Fibroblast of lung (primary cell): ENCODE results near the gene EEF2. TPM values are rescaled to one million over a fixed set of nuclear protein-coding genes. Genes with fewer than 3 reads are reported as not detected.
"Not testable (repeated sequence)": the region's sequence is repeated elsewhere in the genome, so short reads cannot be mapped to it uniquely, and the experiment has no call there.

Experiments used
- DNase-seq, 2 donors: peaks; one replicate each; pipeline versions ENCODE4 v3.0.0 to v3.0.0-alpha.2; 2010; ENCODE audit warnings: low read depth in 2 of 2
- H2AFZ ChIP-seq: 2 replicates; pipeline ENCODE4 v1.5.1; 2012; ENCODE audit warnings: low read length, control low read depth, inconsistent platforms
- H3K27ac ChIP-seq: 2 replicates; pipeline ENCODE4 v1.5.1; 2011; ENCODE audit warnings: low read length, control low read depth; ENCODE audit not compliant: insufficient read depth
- H3K27me3 ChIP-seq: 2 replicates; pipeline ENCODE4 v1.5.1; 2011; ENCODE audit warnings: mild to moderate bottlenecking, low read length; ENCODE audit not compliant: control insufficient read depth, insufficient read depth
- H3K36me3 ChIP-seq: 2 replicates; pipeline ENCODE4 v1.5.1; 2011; ENCODE audit warnings: low read length; ENCODE audit not compliant: control insufficient read depth, insufficient read depth
- H3K4me1 ChIP-seq: 2 replicates; pipeline ENCODE4 v1.5.1; 2011; ENCODE audit warnings: low read length; ENCODE audit not compliant: control insufficient read depth, insufficient read depth; ENCODE audit errors: extremely low read depth
- H3K4me2 ChIP-seq: 2 replicates; pipeline ENCODE4 v1.5.1; 2011; ENCODE audit warnings: low read length, control low read depth; ENCODE audit not compliant: insufficient read depth; ENCODE audit errors: extremely low read depth
- H3K4me3 ChIP-seq, 4 experiments: fragments of 200-600 bp in 1 of 4; sonication (generic) in 1 of 4; replicated peaks in 1 of 4; 2 replicates each; pipeline ENCODE4 v1.5.1; 2011 to 2016; ENCODE audit warnings: low read length in 4 of 4, low read depth in 3 of 4, mild to moderate bottlenecking in 3 of 4, control low read depth in 2 of 4, inconsistent platforms in 1 of 4, mixed read lengths in 1 of 4; ENCODE audit not compliant: insufficient read depth in 1 of 4; ENCODE audit errors: control extremely low read depth in 1 of 4
- H3K79me2 ChIP-seq: 2 replicates; pipeline ENCODE4 v1.5.1; 2012; ENCODE audit warnings: mild to moderate bottlenecking, low read length, inconsistent platforms; ENCODE audit not compliant: control insufficient read depth, insufficient read depth
- H3K9ac ChIP-seq: 2 replicates; pipeline ENCODE4 v1.5.1; 2011; ENCODE audit warnings: mild to moderate bottlenecking, low read length, control low read depth; ENCODE audit not compliant: insufficient read depth
- H3K9me3 ChIP-seq: 2 replicates; pipeline ENCODE4 v1.5.1; 2012; ENCODE audit warnings: low read depth, low read length; ENCODE audit not compliant: control insufficient read depth, insufficient read depth
- H4K20me1 ChIP-seq: 2 replicates; pipeline ENCODE4 v1.5.1; 2011; ENCODE audit warnings: low read length; ENCODE audit not compliant: control insufficient read depth, insufficient read depth; ENCODE audit errors: extremely low read depth
- CTCF ChIP-seq, 2 donors: IDR thresholded peaks in 1 of 2; conservative IDR thresholded peaks in 1 of 2; 1 replicate in 1 of 2; 2 replicates in 1 of 2; pipeline ENCODE4 v1.5.1; 2011 to 2012; ENCODE audit warnings: low read length in 2 of 2, control low read depth in 1 of 2, inconsistent platforms in 1 of 2, low read depth in 1 of 2, mild to moderate bottlenecking in 1 of 2
- EZH2 ChIP-seq: IDR thresholded peaks from 2 replicates; pipeline ENCODE4 v1.5.1; 2012; ENCODE audit warnings: low read length, control low read depth, mild to moderate bottlenecking; ENCODE audit errors: missing control alignments
- polyA plus RNA-seq, 2 donors: library from polyadenylated mRNA; depleted of rRNA in 1 of 2; stranded (reverse) in 1 of 2; unstranded in 1 of 2; fragments of >200 nt; gene quantifications; 2 replicates each; pipeline ENCODE4 v1.2.1, GENCODE V29; 2011 to 2012; ENCODE audit warnings: missing spikeins in 1 of 2
- total RNA-seq: library from RNA; depleted of rRNA; stranded (reverse); fragments of >200 nt; gene quantifications from 2 replicates; pipeline ENCODE4 v1.2.1, GENCODE V29; 2014

EEF2 gene
- total and polyA plus RNA-seq, 2 donors (not counting 1 experiment from before 2014, with no cell fraction given) = 976 to 2,646 TPM

GRCh38 chr19:4007021-4007835 is 22.0 kb upstream of the EEF2 start, which contains the start of gene PIAS4:
TSS of gene PIAS4 (plus strand) at chr19:4007736. CDS start at chr19:4007761, 25 bp downstream.
- H3K9me3 ChIP-seq = no peaks in the 10 kb centered on the region
- peaks cover 8% of the 10 kb centered on the region for H3K4me1 ChIP-seq
- DNase-seq = peak; percentile 86 to 91
- peak within 1 kb of the TSS; percentile 98 for H3K4me2 ChIP-seq
- H3K9ac ChIP-seq = peak within 1 kb of the TSS; percentile 71
- no peaks in the 10 kb centered on the region for H4K20me1 ChIP-seq
- peaks cover 5% of the 10 kb centered on the region for H3K36me3 ChIP-seq
- peak within 1 kb of the TSS; percentile 97 for H2AFZ ChIP-seq
- TF ChIP-seq EZH2 (no peak), CTCF (conservative IDR thresholded peaks at IDR 0.05 in 1 of 2, IDR thresholded peaks at IDR 0.05 in 1 of 2; ENCODE audit: low read depth in 1 of 2, low read length in 2 of 2) (no peak)
- H3K79me2 ChIP-seq = peaks cover 37% of the 10 kb centered on the region
- H3K27ac ChIP-seq = peak within 1 kb of the TSS; percentile 59
- H3K27me3 ChIP-seq = no peaks in the 10 kb centered on the region
- peak within 1 kb of the TSS; percentile 76 to 92 (median 92) for H3K4me3 ChIP-seq

GRCh38 chr19:4005436-4005835 is 20.2 kb upstream of the EEF2 start:
- not testable (repeated sequence) for H4K20me1 ChIP-seq, H3K9me3 ChIP-seq, H3K4me1 ChIP-seq, H3K27me3 ChIP-seq, H3K9ac ChIP-seq, DNase-seq, H3K27ac ChIP-seq, H3K4me2 ChIP-seq, H3K4me3 ChIP-seq, H2AFZ ChIP-seq, H3K36me3 ChIP-seq
- H3K79me2 ChIP-seq = peaks cover 24% of the 10 kb centered on the region

DNA sequence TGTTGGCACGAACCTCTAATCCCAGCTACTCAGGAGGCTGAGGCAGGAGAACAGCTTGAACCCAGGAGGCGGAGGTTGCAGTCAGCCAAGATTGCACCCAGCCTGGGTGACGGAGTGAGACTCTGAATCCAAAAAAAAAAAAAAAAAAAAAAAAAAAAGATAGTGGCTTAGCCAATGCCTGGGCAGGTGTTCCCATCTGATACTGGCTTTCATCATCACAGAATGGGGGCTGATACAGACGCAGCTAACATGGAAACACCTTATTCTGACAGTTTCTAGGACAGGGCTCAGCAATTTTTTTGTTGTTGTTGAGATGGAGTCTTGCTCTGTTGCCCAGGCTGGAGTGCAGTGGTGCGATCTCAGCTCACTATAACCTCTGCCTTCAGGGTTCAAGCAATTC is 15.5 kb upstream of the EEF2 start:
- H3K27me3 ChIP-seq, H3K36me3 ChIP-seq, H3K4me1 ChIP-seq, H3K9ac ChIP-seq, H3K4me3 ChIP-seq, H2AFZ ChIP-seq, H3K27ac ChIP-seq, H3K4me2 ChIP-seq, H4K20me1 ChIP-seq, H3K9me3 ChIP-seq, H3K79me2 ChIP-seq, DNase-seq: not testable (repeated sequence)

- not testable (repeated sequence) for H3K4me1 ChIP-seq, DNase-seq, H3K9ac ChIP-seq, H3K79me2 ChIP-seq, H3K36me3 ChIP-seq, H3K27me3 ChIP-seq, H3K27ac ChIP-seq, H3K4me2 ChIP-seq, H4K20me1 ChIP-seq, H3K9me3 ChIP-seq, H2AFZ ChIP-seq, H3K4me3 ChIP-seq
Observed at GRCh38 chr19:3998667-3999412, 13.6 kb upstream of the EEF2 start.
